Measurements from ENCODE around the gene H2BK1.

H2BK1 gene

DNA sequence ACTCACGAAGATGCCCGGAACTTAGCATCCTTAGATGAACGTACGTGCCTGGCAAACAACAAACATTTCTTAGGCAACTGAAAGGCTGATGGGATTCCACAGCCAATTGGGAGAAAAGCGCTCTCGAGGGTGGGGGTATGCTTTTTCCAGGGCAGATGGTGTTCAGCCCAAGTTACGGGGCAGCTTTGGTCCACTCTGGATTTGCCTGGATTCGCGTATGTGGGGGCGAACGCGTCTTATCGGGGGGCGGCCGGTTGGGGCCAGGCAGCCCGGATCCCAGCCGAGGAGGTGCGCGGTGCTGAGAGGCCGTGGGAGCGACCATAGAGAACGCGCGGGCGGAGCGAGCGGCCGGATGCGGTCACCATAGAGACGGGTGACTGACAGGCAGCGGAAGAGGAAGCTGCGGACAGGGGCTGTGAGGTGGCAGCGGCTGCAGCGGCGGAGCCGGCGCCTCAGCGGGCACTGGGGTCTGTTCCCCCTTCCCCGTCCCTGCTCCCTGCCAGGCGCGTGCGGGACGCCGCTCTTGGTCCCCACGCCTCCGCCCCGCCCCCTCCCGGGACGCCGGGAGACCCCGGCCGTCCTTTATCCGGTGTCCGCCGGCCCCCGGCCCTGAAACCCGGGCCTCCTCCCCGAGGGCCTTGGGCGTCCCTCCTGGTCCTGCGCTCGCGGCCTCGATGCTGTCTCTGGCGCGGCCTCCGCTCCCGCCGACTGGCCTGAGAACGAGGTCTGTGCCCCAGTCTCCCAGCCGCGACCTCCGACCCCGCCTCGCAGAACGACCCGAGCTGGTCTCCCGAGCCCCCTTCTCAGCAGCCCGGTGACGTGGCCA is 22.0 kb upstream of the H2BK1 start, which contains the start of gene CHPF2:
CHPF2 (plus strand) TSS at position 393 of the 826 bp plus-strand sequence. CDS start 1,529 bp downstream, outside the sequence.
- peak; percentile 66 for DNase-seq (ENCODE audit: low read depth)
- TF ChIP-seq, protein P1, sequence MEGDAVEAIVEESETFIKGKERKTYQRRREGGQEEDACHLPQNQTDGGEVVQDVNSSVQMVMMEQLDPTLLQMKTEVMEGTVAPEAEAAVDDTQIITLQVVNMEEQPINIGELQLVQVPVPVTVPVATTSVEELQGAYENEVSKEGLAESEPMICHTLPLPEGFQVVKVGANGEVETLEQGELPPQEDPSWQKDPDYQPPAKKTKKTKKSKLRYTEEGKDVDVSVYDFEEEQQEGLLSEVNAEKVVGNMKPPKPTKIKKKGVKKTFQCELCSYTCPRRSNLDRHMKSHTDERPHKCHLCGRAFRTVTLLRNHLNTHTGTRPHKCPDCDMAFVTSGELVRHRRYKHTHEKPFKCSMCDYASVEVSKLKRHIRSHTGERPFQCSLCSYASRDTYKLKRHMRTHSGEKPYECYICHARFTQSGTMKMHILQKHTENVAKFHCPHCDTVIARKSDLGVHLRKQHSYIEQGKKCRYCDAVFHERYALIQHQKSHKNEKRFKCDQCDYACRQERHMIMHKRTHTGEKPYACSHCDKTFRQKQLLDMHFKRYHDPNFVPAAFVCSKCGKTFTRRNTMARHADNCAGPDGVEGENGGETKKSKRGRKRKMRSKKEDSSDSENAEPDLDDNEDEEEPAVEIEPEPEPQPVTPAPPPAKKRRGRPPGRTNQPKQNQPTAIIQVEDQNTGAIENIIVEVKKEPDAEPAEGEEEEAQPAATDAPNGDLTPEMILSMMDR (IDR thresholded peaks at IDR 0.05; ENCODE audit: low read depth, low read length, missing control alignments) = no peak
- H3K4me3 ChIP-seq (ENCODE audit: low read depth, low read length) = peak within 1 kb of the TSS; percentile 92

DNA sequence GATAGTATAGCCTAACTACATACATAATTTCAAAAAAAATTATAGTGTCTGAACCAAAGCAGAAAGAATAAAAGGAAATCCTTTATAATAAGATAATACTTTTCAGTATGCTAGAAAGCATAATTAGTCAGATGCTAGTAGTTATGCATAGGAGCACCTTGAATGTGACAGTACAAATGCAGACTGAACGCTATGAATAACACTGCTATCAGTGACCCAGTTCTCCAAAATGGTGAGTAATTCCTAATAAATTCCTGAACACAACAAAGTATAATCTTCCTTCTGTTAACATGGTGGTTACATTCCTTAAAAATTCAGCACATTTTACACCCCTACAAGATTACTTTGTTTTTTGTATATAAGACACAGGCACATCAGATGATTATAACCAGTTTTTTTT is 20.8 kb upstream of the H2BK1 start:
- H3K4me3 ChIP-seq (ENCODE audit: low read depth, low read length) = no peak overlapping the region
- TF ChIP-seq, protein P1 (IDR thresholded peaks at IDR 0.05; ENCODE audit: low read depth, low read length, missing control alignments) = no peak
- no peak for DNase-seq (ENCODE audit: low read depth)

DNA sequence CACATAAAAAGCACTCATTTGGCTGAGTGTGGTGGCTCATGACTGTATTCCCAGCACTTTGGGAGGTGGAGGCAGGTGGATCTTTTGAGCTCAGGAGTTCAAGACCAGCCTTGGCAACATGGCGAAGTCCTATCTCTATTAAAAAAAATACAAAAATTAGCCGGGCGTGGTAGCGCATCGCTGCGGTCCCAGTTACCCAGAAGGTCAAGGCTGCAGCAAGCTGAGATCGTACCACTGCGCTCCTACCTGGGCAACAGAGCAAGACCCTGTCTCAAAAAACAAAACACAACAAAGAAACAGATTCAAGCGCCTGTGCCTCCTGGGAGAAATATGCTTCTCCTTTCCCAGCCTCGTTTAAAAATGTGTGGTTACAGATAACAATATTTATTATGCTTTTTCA is 19.0 kb upstream of the H2BK1 start:
- TF ChIP-seq, protein P1 (IDR thresholded peaks at IDR 0.05; ENCODE audit: low read depth, low read length, missing control alignments) = no peak
- no peak overlapping the region for H3K4me3 ChIP-seq (ENCODE audit: low read depth, low read length)
- DNase-seq (ENCODE audit: low read depth) = no peak

DNA sequence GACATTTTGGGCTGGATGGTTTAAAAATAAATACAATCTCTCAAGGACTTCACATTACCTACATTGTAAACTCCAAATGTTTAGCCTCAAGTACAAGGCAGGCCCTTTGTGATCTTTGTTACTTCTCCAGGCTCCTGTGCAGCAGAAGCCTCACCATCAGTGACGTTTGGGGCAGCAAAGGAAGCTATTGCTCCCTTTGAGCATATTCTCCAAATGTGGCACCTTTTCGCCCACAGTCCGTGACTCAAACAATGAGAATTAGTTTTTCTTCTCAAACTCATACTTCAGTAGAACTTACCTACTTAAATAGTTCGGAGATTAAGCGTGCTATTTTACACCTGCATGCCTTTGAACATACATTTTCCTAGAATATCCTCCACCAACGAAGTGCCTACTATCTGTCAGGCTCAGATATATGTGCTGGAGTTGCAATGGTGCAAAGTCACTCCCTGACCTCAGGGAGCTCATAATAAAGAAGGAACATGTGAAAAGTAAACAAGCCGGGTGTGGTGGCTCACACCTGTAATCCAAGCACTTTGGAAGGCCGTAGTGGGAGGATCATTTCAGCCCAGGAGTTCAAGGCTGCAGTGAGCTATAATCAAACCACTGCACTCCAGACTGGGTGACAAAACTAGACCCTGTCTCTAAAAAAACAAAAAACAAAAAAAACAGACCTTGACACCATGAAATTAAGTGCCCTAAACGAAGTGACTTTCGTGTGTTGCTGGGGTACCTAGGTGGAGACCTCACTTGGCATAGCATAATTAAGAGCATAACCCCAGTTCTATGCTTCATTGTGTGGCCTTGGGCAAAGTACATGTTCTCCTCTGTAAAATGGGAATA is 18.0 kb upstream of the H2BK1 start:
- peak overlapping the region; percentile 97; the same call in 1 of the 2 replicates for H3K4me3 ChIP-seq (ENCODE audit: low read depth, low read length)
- DNase-seq (ENCODE audit: low read depth) = no peak
- TF ChIP-seq, protein P1 (IDR thresholded peaks at IDR 0.05; ENCODE audit: low read depth, low read length, missing control alignments) = no peak

DNA sequence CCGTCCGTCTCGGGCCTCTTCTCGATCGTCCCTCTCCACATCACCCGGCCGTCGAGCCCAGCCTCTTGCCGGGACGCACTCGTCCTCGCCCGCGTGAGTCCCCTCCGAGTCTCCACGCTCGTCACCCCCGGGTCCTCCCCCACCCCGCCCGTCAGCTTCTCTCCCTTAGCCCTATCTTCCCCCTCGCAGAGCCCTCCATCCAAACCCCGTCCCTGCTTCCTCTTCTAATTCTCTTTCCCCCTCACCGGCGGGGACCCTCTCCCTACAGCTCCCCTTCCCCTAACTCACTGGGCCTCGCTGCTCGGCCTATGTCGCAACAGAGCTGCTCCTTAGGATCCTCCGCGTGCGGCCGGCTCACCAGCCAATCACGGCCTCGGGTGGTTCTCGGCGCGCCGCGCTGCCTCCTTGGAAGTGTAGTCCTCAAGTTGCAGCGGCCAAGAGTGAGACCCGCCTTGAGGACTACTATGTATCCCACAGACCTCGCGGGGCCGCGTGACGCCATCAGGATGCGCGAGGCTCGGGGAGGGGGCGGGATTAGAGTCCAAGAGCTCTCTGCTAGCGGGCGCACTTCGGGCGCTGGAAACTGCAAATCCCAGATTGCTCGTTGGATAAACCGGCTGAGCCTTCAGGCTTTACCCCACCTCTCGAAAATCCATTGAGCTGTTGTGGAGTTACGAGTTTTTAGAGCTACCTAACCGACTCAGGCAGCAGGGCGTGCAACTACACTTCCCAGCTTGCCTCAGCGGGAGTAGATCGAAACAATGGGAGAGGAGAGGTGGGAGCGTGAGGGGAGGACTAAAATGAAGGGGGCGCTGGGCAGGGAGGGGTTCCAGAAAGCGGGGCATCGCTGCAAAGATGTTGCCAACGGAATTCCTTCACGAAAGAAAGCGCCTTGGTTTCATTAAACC is 16.8 kb upstream of the H2BK1 start, which contains the start of gene ABCF2:
ABCF2 (minus strand) TSS at position 331 of the 908 bp plus-strand sequence. CDS start 747 bp downstream, outside the sequence.
- peak; percentile 91 for DNase-seq (ENCODE audit: low read depth)
- TF ChIP-seq, protein P1 (IDR thresholded peaks at IDR 0.05; ENCODE audit: low read depth, low read length, missing control alignments) = no peak
- peak within 1 kb of the TSS; percentile 97 for H3K4me3 ChIP-seq (ENCODE audit: low read depth, low read length)

DNA sequence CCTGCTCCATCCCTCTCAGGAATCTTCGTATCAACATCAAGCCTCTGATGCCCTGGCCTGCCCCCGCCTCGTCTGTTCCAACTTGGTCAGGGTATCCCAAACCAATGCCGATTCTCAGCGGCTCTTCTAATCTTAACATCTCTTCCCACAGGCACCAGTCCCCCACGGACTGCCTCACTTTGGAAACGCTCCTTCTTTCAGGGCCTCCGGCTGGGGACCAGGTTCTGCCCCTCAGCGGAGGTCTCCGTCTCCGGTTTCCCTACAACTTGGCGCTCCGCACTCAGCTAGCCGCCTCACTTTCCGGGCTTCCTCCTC is 16.2 kb upstream of the H2BK1 start:
- peak overlapping the region; percentile 97 for H3K4me3 ChIP-seq (ENCODE audit: low read depth, low read length)
- no peak for DNase-seq (ENCODE audit: low read depth)
- TF ChIP-seq, protein P1 (IDR thresholded peaks at IDR 0.05; ENCODE audit: low read depth, low read length, missing control alignments) = no peak
